NT2/D1 (cell line): ENCODE measurements around the gene DCUN1D5.

Experiments used
- SUZ12 ChIP-seq: IDR thresholded peaks from 2 replicates; pipeline ENCODE4 v1.6.1; 2011; ENCODE audit not compliant: insufficient read length, insufficient read depth; ENCODE audit errors: extremely low read depth
- YY1 ChIP-seq: IDR thresholded peaks from 2 replicates; pipeline ENCODE4 v1.6.1; 2011; ENCODE audit not compliant: insufficient read length, insufficient read depth
- ZNF274 ChIP-seq: IDR thresholded peaks from 2 replicates; pipeline ENCODE4 v1.6.1; 2011; ENCODE audit warnings: mild to moderate bottlenecking, low read depth, low read length

GRCh38 chr11:103031834-103032233, 60.1 kb downstream of the DCUN1D5 start:
- no peak for TF ChIP-seq ZNF274
- no peak for TF ChIP-seq YY1
- no peak for TF ChIP-seq SUZ12
